ENCODE results near the gene MYO7B. TPM values are rescaled to one million over a fixed set of nuclear protein-coding genes. Genes with fewer than 3 reads are reported as not detected.

The MYO7B gene
- total and polyA plus RNA-seq, 2 experiments from 2014 or later, result 17.6 to 20.1 TPM

GRCh38 chr2:127580167-127581049 lies 44.9 kb downstream of the MYO7B start:
- Histone ChIP-seq H3K4me1 (ENCODE audit: insufficient read depth) (peaks cover 3% of the 10 kb centered on the region), H3K36me3 (replicated peaks; ENCODE audit: insufficient read depth, low read depth) (no peaks in the 10 kb centered on the region), H3K4me2 (no peak overlapping the region), H3K79me2 (no peaks in the 10 kb centered on the region), H3K4me3 (no peak overlapping the region), H3K27me3 (no peaks in the 10 kb centered on the region), H2AFZ (no peak overlapping the region), H3K9me3 (ENCODE audit: low read depth) (no peaks in the 10 kb centered on the region), H3K9me2 (replicated peaks; ENCODE audit: insufficient read depth) (no peaks in the 10 kb centered on the region), H3K27ac (no peak overlapping the region), H4K20me1 (ENCODE audit: insufficient read depth, poor library complexity, severe bottlenecking) (no peaks in the 10 kb centered on the region)
- DNase-seq (ENCODE audit: low spot score), result no peak
- TF ChIP-seq CTCF (IDR thresholded peaks at IDR 0.05; ENCODE audit: poor library complexity) (no peak), EZH2phosphoT487 (IDR thresholded peaks at IDR 0.05; ENCODE audit: low read depth, severe bottlenecking, unreplicated experiment) (no peak), EZH2 (IDR thresholded peaks at IDR 0.05; ENCODE audit: borderline replicate concordance) (no peak)
- WGBS (ENCODE audit: low lambda C conversion rate, missing lambda C conversion rate), result 92% methylated on average over 22 of the region's 24 CpGs

GRCh38 chr2:127581050-127581345 lies 45.5 kb downstream of the MYO7B start:
- H3K27ac ChIP-seq, result no peak overlapping the region
- no peaks in the 10 kb centered on the region for H4K20me1 ChIP-seq (ENCODE audit: insufficient read depth, poor library complexity, severe bottlenecking)
- no peaks in the 10 kb centered on the region for H3K36me3 ChIP-seq (replicated peaks; ENCODE audit: insufficient read depth, low read depth)
- TF ChIP-seq EZH2 (IDR thresholded peaks at IDR 0.05; ENCODE audit: borderline replicate concordance) (no peak), EZH2phosphoT487 (IDR thresholded peaks at IDR 0.05; ENCODE audit: low read depth, severe bottlenecking, unreplicated experiment) (no peak), CTCF (IDR thresholded peaks at IDR 0.05; ENCODE audit: poor library complexity) (no peak)
- no peak overlapping the region for H2AFZ ChIP-seq
- H3K9me2 ChIP-seq (replicated peaks; ENCODE audit: insufficient read depth), result no peaks in the 10 kb centered on the region
- H3K79me2 ChIP-seq, result no peaks in the 10 kb centered on the region
- no peak for DNase-seq (ENCODE audit: low spot score)
- peaks cover 3% of the 10 kb centered on the region for H3K4me1 ChIP-seq (ENCODE audit: insufficient read depth)
- WGBS (ENCODE audit: low lambda C conversion rate, missing lambda C conversion rate), result 93% methylated on average over 4 of the region's 4 CpGs
- no peak overlapping the region for H3K4me2 ChIP-seq
- H3K4me3 ChIP-seq, result no peak overlapping the region
- H3K27me3 ChIP-seq, result no peaks in the 10 kb centered on the region
- H3K9me3 ChIP-seq (ENCODE audit: low read depth), result no peaks in the 10 kb centered on the region

DNA sequence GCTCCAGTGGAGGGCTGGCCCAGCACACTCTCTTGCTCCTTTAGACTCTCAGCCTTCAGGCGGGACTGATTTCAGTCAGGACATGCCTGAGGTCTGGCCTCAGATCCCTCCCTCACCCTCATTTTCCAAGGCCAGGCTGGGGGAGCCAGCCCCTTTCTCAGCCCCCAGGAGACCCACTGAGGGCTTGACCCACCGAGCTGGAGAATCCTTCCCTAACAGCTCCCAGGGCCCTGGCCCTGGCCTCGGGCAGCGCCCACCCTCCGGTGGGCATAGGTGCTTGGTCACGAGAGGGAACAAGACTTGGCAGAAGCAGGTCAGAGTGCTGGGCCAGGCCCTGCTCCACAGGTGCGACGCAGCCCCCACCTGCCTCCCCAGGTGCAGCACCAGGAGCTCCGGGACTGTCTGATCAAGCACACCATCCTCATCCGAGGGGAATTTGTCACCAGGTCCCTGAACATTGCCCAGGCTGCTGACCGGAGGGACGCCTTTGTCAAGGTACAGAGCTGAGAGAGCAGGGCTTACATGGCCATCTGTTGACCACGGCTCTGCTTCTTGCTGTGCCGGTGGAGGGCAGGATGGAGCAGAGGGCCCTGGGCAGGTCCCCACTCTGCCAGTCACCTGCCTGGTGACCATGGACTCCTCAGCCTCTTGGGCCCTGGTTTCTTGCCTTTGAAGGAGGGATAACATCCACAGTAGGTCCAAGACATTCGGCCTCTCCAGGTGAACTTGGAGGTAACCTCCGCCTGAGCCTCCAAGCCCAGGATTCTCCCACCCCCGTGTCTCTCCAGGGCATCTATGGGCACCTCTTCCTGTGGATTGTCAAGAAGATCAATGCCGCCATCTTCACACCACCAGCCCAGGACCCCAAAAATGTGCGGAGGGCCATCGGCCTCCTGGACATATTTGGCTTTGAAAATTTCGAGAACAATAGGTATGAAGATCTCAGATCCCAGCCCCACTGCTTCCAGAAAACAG lies 46.3 kb downstream of the MYO7B start:
- 96% methylated on average over 21 of the region's 21 CpGs for WGBS (ENCODE audit: low lambda C conversion rate, missing lambda C conversion rate)
- DNase-seq (ENCODE audit: low spot score), result no peak
- no peaks in the 10 kb centered on the region for H3K36me3 ChIP-seq (replicated peaks; ENCODE audit: insufficient read depth, low read depth)
- no peaks in the 10 kb centered on the region for H3K79me2 ChIP-seq
- no peak overlapping the region for H3K4me3 ChIP-seq
- H3K4me1 ChIP-seq (ENCODE audit: insufficient read depth), result no peaks in the 10 kb centered on the region
- no peak overlapping the region for H3K4me2 ChIP-seq
- no peak overlapping the region for H2AFZ ChIP-seq
- no peak overlapping the region for H3K27ac ChIP-seq
- H4K20me1 ChIP-seq (ENCODE audit: insufficient read depth, poor library complexity, severe bottlenecking), result no peaks in the 10 kb centered on the region
- no peak for TF ChIP-seq EZH2phosphoT487 (IDR thresholded peaks at IDR 0.05; ENCODE audit: low read depth, severe bottlenecking, unreplicated experiment)
- H3K9me2 ChIP-seq (replicated peaks; ENCODE audit: insufficient read depth), result no peaks in the 10 kb centered on the region
- no peaks in the 10 kb centered on the region for H3K9me3 ChIP-seq (ENCODE audit: low read depth)
- no peaks in the 10 kb centered on the region for H3K27me3 ChIP-seq

All from hepatocyte (in vitro differentiated cells).